ENCODE results near the gene RNF157.

DNA sequence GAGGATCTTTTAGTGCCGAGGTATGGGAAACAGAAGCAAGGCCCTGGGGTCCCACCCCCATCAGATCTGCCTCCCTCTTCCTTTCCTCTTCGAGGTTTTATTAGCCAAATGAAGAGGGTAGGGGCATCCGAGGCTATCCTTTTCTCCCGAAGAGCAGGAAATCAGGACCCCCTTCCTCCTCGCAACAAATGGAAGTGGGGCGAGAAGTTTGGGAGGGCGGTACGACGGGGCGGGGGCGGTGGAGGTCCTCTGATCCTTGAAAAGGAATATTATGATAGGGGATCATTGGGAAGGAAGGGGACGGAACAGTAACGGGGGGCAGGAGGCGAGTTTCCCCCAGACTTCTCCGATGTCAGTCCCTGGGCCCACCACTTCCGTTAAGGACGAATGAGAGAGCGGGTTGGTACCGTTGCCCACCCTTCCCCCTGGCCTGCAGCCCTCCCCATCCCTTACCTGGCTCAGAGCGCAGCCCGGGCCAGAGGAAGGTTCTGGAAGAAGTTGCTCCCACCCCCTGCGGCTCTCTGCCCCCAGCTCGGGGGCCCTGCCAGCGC lies 99.6 kb downstream of the RNF157 start:
- TF ChIP-seq, protein P1, sequence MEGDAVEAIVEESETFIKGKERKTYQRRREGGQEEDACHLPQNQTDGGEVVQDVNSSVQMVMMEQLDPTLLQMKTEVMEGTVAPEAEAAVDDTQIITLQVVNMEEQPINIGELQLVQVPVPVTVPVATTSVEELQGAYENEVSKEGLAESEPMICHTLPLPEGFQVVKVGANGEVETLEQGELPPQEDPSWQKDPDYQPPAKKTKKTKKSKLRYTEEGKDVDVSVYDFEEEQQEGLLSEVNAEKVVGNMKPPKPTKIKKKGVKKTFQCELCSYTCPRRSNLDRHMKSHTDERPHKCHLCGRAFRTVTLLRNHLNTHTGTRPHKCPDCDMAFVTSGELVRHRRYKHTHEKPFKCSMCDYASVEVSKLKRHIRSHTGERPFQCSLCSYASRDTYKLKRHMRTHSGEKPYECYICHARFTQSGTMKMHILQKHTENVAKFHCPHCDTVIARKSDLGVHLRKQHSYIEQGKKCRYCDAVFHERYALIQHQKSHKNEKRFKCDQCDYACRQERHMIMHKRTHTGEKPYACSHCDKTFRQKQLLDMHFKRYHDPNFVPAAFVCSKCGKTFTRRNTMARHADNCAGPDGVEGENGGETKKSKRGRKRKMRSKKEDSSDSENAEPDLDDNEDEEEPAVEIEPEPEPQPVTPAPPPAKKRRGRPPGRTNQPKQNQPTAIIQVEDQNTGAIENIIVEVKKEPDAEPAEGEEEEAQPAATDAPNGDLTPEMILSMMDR (conservative IDR thresholded peaks at IDR 0.05; ENCODE audit: low read depth, low read length) = no peak
- no peak for TF ChIP-seq RAD21 (IDR thresholded peaks at IDR 0.05; ENCODE audit: low read length)
- TF ChIP-seq, protein P2, sequence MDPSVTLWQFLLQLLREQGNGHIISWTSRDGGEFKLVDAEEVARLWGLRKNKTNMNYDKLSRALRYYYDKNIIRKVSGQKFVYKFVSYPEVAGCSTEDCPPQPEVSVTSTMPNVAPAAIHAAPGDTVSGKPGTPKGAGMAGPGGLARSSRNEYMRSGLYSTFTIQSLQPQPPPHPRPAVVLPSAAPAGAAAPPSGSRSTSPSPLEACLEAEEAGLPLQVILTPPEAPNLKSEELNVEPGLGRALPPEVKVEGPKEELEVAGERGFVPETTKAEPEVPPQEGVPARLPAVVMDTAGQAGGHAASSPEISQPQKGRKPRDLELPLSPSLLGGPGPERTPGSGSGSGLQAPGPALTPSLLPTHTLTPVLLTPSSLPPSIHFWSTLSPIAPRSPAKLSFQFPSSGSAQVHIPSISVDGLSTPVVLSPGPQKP (IDR thresholded peaks at IDR 0.05; ENCODE audit: borderline replicate concordance, low read depth, low read length) = no peak
- TF ChIP-seq POLR2A (IDR thresholded peaks at IDR 0.05; ENCODE audit: low read depth, low read length) = no peak

All from IMR-90 (cell line).